Ecto neural progenitor cell (in vitro differentiated cells): Measurements from ENCODE around the gene ZNF773.
"Not testable (repeated sequence)": the region's sequence is repeated elsewhere in the genome, so short reads cannot be mapped to it uniquely, and the experiment has no call there.

Experiments used
- DNase-seq: peaks from one replicate; pipeline ENCODE4 v3.0.0-alpha.2; 2018; ENCODE audit warnings: low spot score

ZNF773 gene

GRCh38 chr19:57499680-57500395, at the start of gene ZNF773:
ZNF773 (plus strand) TSS chr19:57499938; CDS start chr19:57500081, 143 bp downstream.
- DNase-seq = peak; percentile 94

- DNase-seq = no peak
Measured at GRCh38 chr19:57452307-57452706, 47.4 kb upstream of the ZNF773 start.

GRCh38 chr19:57465680-57466381, 33.9 kb upstream of the ZNF773 start:
- no peak for DNase-seq

- no peak for DNase-seq
Measured at GRCh38 chr19:57466489-57466888, 33.2 kb upstream of the ZNF773 start.

GRCh38 chr19:57473646-57474045, 26.1 kb upstream of the ZNF773 start:
- no peak for DNase-seq

GRCh38 chr19:57477191-57478008, 22.3 kb upstream of the ZNF773 start, which contains the start of gene ZNF772:
ZNF772 (minus strand) TSS chr19:57477566; CDS start chr19:57477309, 257 bp downstream.
- DNase-seq = peak; percentile 87

- peak; percentile 91 for DNase-seq
Measured at GRCh38 chr19:57487477-57488298, 12.1 kb upstream of the ZNF773 start, which contains the start of gene ZNF419. ZNF419 (plus strand) TSS chr19:57487750; CDS start chr19:57487951, 201 bp downstream.

- not testable (repeated sequence) for DNase-seq
Measured at GRCh38 chr19:57488299-57488644, 11.5 kb upstream of the ZNF773 start.

- not testable (repeated sequence) for DNase-seq
Measured at GRCh38 chr19:57499332-57499679, 432 bp upstream of the ZNF773 start.

- not testable (repeated sequence) for DNase-seq
Measured at GRCh38 chr19:57500400-57500799, 662 bp downstream of the ZNF773 start.

- no peak for DNase-seq
Measured at GRCh38 chr19:57506163-57506562, 6.4 kb downstream of the ZNF773 start.

- no peak for DNase-seq
Measured at GRCh38 chr19:57511484-57511883, 11.7 kb downstream of the ZNF773 start.

GRCh38 chr19:57512845-57513244, 13.1 kb downstream of the ZNF773 start:
- DNase-seq = no peak

- no peak for DNase-seq
Measured at GRCh38 chr19:57515255-57515654, 15.5 kb downstream of the ZNF773 start.

GRCh38 chr19:57518021-57518420, 18.3 kb downstream of the ZNF773 start:
- DNase-seq = not testable (repeated sequence)

GRCh38 chr19:57527136-57527881, 27.6 kb downstream of the ZNF773 start, which contains the start of gene ZNF549:
ZNF549 (plus strand) TSS chr19:57527356; CDS start chr19:57527574, 218 bp downstream.
- DNase-seq = peak; percentile 91

- DNase-seq = no peak
Measured at GRCh38 chr19:57537953-57538547, 38.3 kb downstream of the ZNF773 start.

- DNase-seq = no peak
Measured at GRCh38 chr19:57546513-57546912, 46.8 kb downstream of the ZNF773 start.

- DNase-seq = no peak
Measured at GRCh38 chr19:57552432-57552831, 52.7 kb downstream of the ZNF773 start.

- DNase-seq = no peak
Measured at GRCh38 chr19:57557659-57558058, 57.9 kb downstream of the ZNF773 start.
